Peyer's patch (tissue), 4 donors: ENCODE data around the gene RNU6-1.

Experiments
- POLR2A ChIP-seq, 2 donors: fragments of 450-650 bp; IDR thresholded peaks; one replicate each; pipeline ENCODE4 v1.5.1; 2017; ENCODE audit warnings: antibody characterized with exemption in 2 of 2, mild to moderate bottlenecking in 2 of 2, moderate library complexity in 2 of 2
- TF ChIP-seq, protein P1 (sequence below), 6 experiments: fragments of 450-650 bp in 4 of 6; fragments of 200-600 bp in 2 of 6; sonication (generic) in 1 of 6; IDR thresholded peaks; one replicate each; pipeline ENCODE4 v1.5.1; 2017 to 2019; ENCODE audit warnings: antibody characterized with exemption in 6 of 6, mild to moderate bottlenecking in 3 of 6, moderate library complexity in 1 of 6

DNA sequence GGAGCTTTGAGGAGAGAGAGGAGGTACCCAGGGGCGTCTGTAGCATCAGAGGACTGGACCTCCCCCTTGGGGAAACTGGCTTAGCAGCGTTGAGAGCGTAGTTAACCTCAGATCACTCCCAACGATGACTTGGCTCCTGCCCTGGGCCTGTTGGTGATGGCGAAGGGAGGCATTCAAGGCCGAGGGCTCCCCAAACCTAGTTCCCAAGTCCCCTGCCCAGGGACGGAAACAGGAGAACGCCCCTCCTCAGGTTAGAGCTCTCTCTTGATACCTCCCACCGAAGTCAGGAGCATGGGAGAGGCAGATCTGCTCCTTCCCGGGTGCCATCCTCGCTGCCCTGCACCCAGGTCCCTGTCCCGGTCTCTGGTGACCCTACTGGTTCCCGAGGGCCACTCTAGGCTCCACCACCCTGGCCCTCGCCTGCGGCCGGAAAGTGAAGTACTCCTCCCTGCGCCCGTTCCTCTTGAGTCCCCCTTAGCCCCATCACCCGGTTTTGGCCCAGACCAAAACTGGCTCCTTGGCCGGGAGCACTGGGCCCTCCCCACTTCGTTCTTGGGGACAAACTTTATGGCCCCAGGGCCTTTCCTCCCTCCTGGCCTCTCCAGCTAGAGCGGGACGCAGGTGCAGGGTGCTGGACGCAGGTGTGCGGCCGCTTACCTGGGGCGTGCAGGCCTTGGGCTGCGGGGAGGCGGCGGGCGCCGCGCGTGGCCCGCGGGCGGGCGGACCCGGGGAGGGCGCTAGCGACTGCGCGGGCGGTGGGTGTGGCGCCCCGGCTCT, 17.1 kb downstream of the RNU6-1 start:
- TF ChIP-seq, protein P1, sequence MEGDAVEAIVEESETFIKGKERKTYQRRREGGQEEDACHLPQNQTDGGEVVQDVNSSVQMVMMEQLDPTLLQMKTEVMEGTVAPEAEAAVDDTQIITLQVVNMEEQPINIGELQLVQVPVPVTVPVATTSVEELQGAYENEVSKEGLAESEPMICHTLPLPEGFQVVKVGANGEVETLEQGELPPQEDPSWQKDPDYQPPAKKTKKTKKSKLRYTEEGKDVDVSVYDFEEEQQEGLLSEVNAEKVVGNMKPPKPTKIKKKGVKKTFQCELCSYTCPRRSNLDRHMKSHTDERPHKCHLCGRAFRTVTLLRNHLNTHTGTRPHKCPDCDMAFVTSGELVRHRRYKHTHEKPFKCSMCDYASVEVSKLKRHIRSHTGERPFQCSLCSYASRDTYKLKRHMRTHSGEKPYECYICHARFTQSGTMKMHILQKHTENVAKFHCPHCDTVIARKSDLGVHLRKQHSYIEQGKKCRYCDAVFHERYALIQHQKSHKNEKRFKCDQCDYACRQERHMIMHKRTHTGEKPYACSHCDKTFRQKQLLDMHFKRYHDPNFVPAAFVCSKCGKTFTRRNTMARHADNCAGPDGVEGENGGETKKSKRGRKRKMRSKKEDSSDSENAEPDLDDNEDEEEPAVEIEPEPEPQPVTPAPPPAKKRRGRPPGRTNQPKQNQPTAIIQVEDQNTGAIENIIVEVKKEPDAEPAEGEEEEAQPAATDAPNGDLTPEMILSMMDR (IDR thresholded peaks at IDR 0.05) = no peak
- TF ChIP-seq POLR2A (IDR thresholded peaks at IDR 0.05) = no peak
